ENCODE measurements around the gene WDR36. TPM values are rescaled to one million over a fixed set of nuclear protein-coding genes. Genes with fewer than 3 reads are reported as not detected.

The WDR36 gene
- total and polyA plus RNA-seq, 3 experiments from 2014 or later, result 17.7 to 74.8 (median 70.2) TPM

DNA sequence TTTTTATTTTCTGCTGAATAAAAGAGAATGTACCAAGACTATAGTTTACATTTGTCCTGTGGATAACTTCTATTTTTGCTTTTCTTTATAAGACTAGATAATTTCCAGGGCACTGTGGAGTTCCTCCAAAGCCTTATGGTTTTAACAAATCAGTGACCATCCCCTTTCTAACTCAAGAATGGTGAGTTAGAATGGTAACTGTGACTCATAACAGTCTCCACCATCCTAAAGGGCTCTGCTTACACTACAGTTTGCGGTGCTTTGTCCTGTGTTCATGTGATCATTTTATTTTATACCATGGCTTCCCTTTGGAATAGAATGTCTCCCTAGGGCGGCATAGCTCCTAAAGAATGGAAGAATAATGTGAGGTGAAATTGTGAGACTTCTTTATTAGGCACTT is 30.2 kb downstream of the WDR36 start:
- Mint-ChIP-seq H3K27ac (peak overlapping the region in 1 of 8 donors; percentile 75), H3K4me3 (no peak overlapping the region), H3K4me1 (no peaks in the 10 kb centered on the region), H3K9me3 (no peaks in the 10 kb centered on the region), H3K36me3 (peaks cover 8 to 78% (median 21%) of the 10 kb centered on the region in 3 donors), H3K27me3 (no peaks in the 10 kb centered on the region)
- ChIA-PET CTCF (no interaction called here), POLR2A (no interaction called here)
- Histone ChIP-seq H3K4me3 (ENCODE audit: low read length) (no peak overlapping the region), H3K27me3 (ENCODE audit: insufficient read depth, low read length, poor library complexity, severe bottlenecking) (no peaks in the 10 kb centered on the region), H3K4me1 (ENCODE audit: insufficient read depth, low read length) (no peaks in the 10 kb centered on the region), H3K36me3 (ENCODE audit: insufficient read depth, low read length) (peaks cover 30% of the 10 kb centered on the region), H3K27ac (ENCODE audit: low read depth, low read length) (no peak overlapping the region), H3K9me3 (ENCODE audit: low read length) (no peaks in the 10 kb centered on the region)
- DNase-seq, result no peak

GRCh38 chr5:111124793-111125192 is 32.6 kb downstream of the WDR36 start:
- Mint-ChIP-seq H3K4me1 (no peaks in the 10 kb centered on the region), H3K9me3 (no peaks in the 10 kb centered on the region), H3K36me3 (peaks cover 8 to 70% (median 27%) of the 10 kb centered on the region in 3 donors), H3K27me3 (no peaks in the 10 kb centered on the region), H3K4me3 (no peak overlapping the region), H3K27ac (peak overlapping the region in 1 of 8 donors; percentile 72)
- H3K27ac ChIP-seq (ENCODE audit: low read depth, low read length), result no peak overlapping the region
- no peaks in the 10 kb centered on the region for H3K9me3 ChIP-seq (ENCODE audit: low read length)
- no peaks in the 10 kb centered on the region for H3K4me1 ChIP-seq (ENCODE audit: insufficient read depth, low read length)
- ChIA-PET CTCF (no interaction called here), POLR2A (no interaction called here)
- peaks cover 30% of the 10 kb centered on the region for H3K36me3 ChIP-seq (ENCODE audit: insufficient read depth, low read length)
- H3K27me3 ChIP-seq (ENCODE audit: insufficient read depth, low read length, poor library complexity, severe bottlenecking), result no peaks in the 10 kb centered on the region
- no peak for DNase-seq
- no peak overlapping the region for H3K4me3 ChIP-seq (ENCODE audit: low read length)

- Histone ChIP-seq H3K36me3 (ENCODE audit: insufficient read depth, low read length) (peaks cover 15% of the 10 kb centered on the region), H3K27ac (ENCODE audit: low read depth, low read length) (no peak overlapping the region), H3K9me3 (ENCODE audit: low read length) (no peaks in the 10 kb centered on the region), H3K4me1 (ENCODE audit: insufficient read depth, low read length) (no peaks in the 10 kb centered on the region), H3K4me3 (ENCODE audit: low read length) (no peak overlapping the region), H3K27me3 (ENCODE audit: insufficient read depth, low read length, poor library complexity, severe bottlenecking) (no peaks in the 10 kb centered on the region)
- H3K4me1 Mint-ChIP-seq, result no peaks in the 10 kb centered on the region
- H3K27me3 Mint-ChIP-seq, result no peaks in the 10 kb centered on the region
- H3K36me3 Mint-ChIP-seq, result peaks cover under 1 to 52% (median 20%) of the 10 kb centered on the region in 3 donors
- no peak overlapping the region for H3K27ac Mint-ChIP-seq
- no peaks in the 10 kb centered on the region for H3K9me3 Mint-ChIP-seq
- H3K4me3 Mint-ChIP-seq, result no peak overlapping the region
- DNase-seq, result no peak
- CTCF ChIA-PET, result no interaction called here
- POLR2A ChIA-PET, result no interaction called here
Observed at GRCh38 chr5:111126896-111127295, 34.7 kb downstream of the WDR36 start.

GRCh38 chr5:111127453-111128195 is 35.5 kb downstream of the WDR36 start:
- ChIA-PET POLR2A (no interaction called here), CTCF (no interaction called here)
- Mint-ChIP-seq H3K27ac (no peak overlapping the region), H3K27me3 (no peaks in the 10 kb centered on the region), H3K4me3 (no peak overlapping the region), H3K4me1 (no peaks in the 10 kb centered on the region), H3K9me3 (no peaks in the 10 kb centered on the region), H3K36me3 (peaks cover 0 to 45% (median 18%) of the 10 kb centered on the region in 3 donors)
- DNase-seq, result no peak
- H3K4me1 ChIP-seq (ENCODE audit: insufficient read depth, low read length), result no peaks in the 10 kb centered on the region
- no peaks in the 10 kb centered on the region for H3K27me3 ChIP-seq (ENCODE audit: insufficient read depth, low read length, poor library complexity, severe bottlenecking)
- H3K27ac ChIP-seq (ENCODE audit: low read depth, low read length), result no peak overlapping the region
- H3K36me3 ChIP-seq (ENCODE audit: insufficient read depth, low read length), result peaks cover 13% of the 10 kb centered on the region
- H3K9me3 ChIP-seq (ENCODE audit: low read length), result no peaks in the 10 kb centered on the region
- H3K4me3 ChIP-seq (ENCODE audit: low read length), result no peak overlapping the region

GRCh38 chr5:111129938-111130337 is 37.8 kb downstream of the WDR36 start:
- Mint-ChIP-seq H3K4me1 (no peaks in the 10 kb centered on the region), H3K9me3 (no peaks in the 10 kb centered on the region), H3K4me3 (no peak overlapping the region), H3K27ac (no peak overlapping the region), H3K27me3 (peaks cover 3 to 6% of the 10 kb centered on the region in 2 donors), H3K36me3 (peaks cover 0 to 27% (median 14%) of the 10 kb centered on the region in 3 donors)
- no peak for DNase-seq
- H3K4me1 ChIP-seq (ENCODE audit: insufficient read depth, low read length), result no peaks in the 10 kb centered on the region
- H3K27me3 ChIP-seq (ENCODE audit: insufficient read depth, low read length, poor library complexity, severe bottlenecking), result no peaks in the 10 kb centered on the region
- ChIA-PET POLR2A (no interaction called here), CTCF (no interaction called here)
- no peaks in the 10 kb centered on the region for H3K9me3 ChIP-seq (ENCODE audit: low read length)
- H3K27ac ChIP-seq (ENCODE audit: low read depth, low read length), result no peak overlapping the region
- no peak overlapping the region for H3K4me3 ChIP-seq (ENCODE audit: low read length)
- peaks cover 8% of the 10 kb centered on the region for H3K36me3 ChIP-seq (ENCODE audit: insufficient read depth, low read length)

GRCh38 chr5:111131356-111131755 is 39.2 kb downstream of the WDR36 start:
- Histone ChIP-seq H3K4me3 (ENCODE audit: low read length) (no peak overlapping the region), H3K27ac (ENCODE audit: low read depth, low read length) (no peak overlapping the region), H3K9me3 (ENCODE audit: low read length) (no peaks in the 10 kb centered on the region), H3K36me3 (ENCODE audit: insufficient read depth, low read length) (peaks cover under 1% of the 10 kb centered on the region), H3K27me3 (ENCODE audit: insufficient read depth, low read length, poor library complexity, severe bottlenecking) (no peaks in the 10 kb centered on the region), H3K4me1 (ENCODE audit: insufficient read depth, low read length) (no peaks in the 10 kb centered on the region)
- H3K9me3 Mint-ChIP-seq, result peaks cover 0 to 1% (median 0%) of the 10 kb centered on the region in 5 donors
- POLR2A ChIA-PET, result no interaction called here
- CTCF ChIA-PET, result no interaction called here
- no peak for DNase-seq
- H3K27me3 Mint-ChIP-seq, result peaks cover 6 to 14% of the 10 kb centered on the region in 2 donors
- H3K36me3 Mint-ChIP-seq, result peaks cover 0 to 21% (median 14%) of the 10 kb centered on the region in 3 donors
- no peaks in the 10 kb centered on the region for H3K4me1 Mint-ChIP-seq
- H3K4me3 Mint-ChIP-seq, result no peak overlapping the region
- H3K27ac Mint-ChIP-seq, result no peak overlapping the region

DNA sequence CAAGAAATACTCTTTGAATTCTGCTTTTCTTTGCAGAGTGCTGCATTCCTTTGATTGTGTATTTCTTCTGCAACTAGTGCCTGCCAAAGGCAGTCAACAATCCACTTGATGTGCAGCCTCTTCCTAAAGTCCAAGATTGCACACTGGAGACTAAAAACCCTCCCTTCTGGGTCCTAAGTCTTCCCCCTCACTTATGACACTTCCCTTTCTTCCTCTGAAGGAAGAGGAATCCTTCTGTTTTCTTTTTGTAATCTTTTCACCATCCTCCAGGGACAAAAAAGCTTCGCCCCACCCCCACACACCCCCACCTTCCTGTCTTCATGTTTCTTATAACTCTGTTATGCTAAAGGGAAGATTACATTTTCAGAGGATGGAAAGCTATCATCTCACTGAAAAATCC is 39.9 kb downstream of the WDR36 start:
- Histone ChIP-seq H3K27me3 (ENCODE audit: insufficient read depth, low read length, poor library complexity, severe bottlenecking) (no peaks in the 10 kb centered on the region), H3K4me1 (ENCODE audit: insufficient read depth, low read length) (no peaks in the 10 kb centered on the region), H3K9me3 (ENCODE audit: low read length) (no peaks in the 10 kb centered on the region), H3K36me3 (ENCODE audit: insufficient read depth, low read length) (no peaks in the 10 kb centered on the region), H3K4me3 (ENCODE audit: low read length) (no peak overlapping the region), H3K27ac (ENCODE audit: low read depth, low read length) (no peak overlapping the region)
- H3K27me3 Mint-ChIP-seq, result peaks cover 6 to 14% of the 10 kb centered on the region in 2 donors
- H3K9me3 Mint-ChIP-seq, result peaks cover 0 to 1% (median 0%) of the 10 kb centered on the region in 5 donors
- CTCF ChIA-PET, result no interaction called here
- peaks cover 0 to 14% (median 11%) of the 10 kb centered on the region in 3 donors for H3K36me3 Mint-ChIP-seq
- no peak for DNase-seq
- H3K4me3 Mint-ChIP-seq, result no peak overlapping the region
- H3K27ac Mint-ChIP-seq, result no peak overlapping the region
- H3K4me1 Mint-ChIP-seq, result no peaks in the 10 kb centered on the region
- POLR2A ChIA-PET, result interaction anchor here (0.6 kb wide), 1 partner anchor 99 kb away, joined by 3 read pairs; no protein-coding TSS in a partner anchor

DNA sequence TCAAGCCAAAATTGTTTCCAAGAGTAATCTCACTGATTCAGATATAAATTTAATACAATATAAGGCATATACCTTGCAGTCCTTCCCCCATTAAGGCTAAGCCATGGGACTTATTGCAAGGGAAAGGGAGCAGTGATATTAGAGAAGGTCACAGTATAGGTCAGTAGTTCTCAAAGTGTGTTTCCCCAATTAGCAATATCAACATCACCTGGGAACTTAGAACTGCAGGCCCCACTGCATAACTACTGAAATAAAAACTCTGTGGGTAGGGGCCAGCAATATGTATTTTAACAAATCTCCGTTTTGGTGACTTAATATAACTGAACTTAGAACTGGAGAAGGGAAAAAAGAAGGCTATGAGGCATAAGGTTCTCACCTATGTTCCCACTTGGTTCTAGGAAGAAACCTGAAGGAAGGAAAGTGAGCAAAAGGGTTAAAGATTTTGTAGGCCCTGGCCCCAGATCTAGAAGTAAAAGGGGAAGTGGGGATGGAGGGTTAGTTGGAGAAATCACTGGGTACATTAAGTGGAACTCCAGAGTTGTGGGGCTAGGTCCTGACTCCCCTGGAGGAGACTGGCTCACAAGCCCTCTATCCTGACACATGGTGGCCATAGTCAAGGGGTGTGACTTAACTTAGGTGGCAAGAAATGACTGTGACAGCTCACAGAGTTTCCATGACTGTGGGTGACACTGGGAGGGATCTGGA is 40.7 kb downstream of the WDR36 start:
- no peak overlapping the region for H3K27ac Mint-ChIP-seq
- ChIA-PET POLR2A (interaction anchor here (0.6 kb wide), 1 partner anchor 98 kb away, joined by 3 read pairs; no protein-coding TSS in a partner anchor), CTCF (no interaction called here)
- Histone ChIP-seq H3K36me3 (ENCODE audit: insufficient read depth, low read length) (no peaks in the 10 kb centered on the region), H3K9me3 (ENCODE audit: low read length) (no peaks in the 10 kb centered on the region), H3K27ac (ENCODE audit: low read depth, low read length) (no peak overlapping the region), H3K4me1 (ENCODE audit: insufficient read depth, low read length) (no peaks in the 10 kb centered on the region), H3K4me3 (ENCODE audit: low read length) (no peak overlapping the region), H3K27me3 (ENCODE audit: insufficient read depth, low read length, poor library complexity, severe bottlenecking) (no peaks in the 10 kb centered on the region)
- H3K36me3 Mint-ChIP-seq, result peaks cover 0 to 8% (median 6%) of the 10 kb centered on the region in 3 donors
- no peak overlapping the region for H3K4me3 Mint-ChIP-seq
- peaks cover 6 to 18% of the 10 kb centered on the region in 2 donors for H3K27me3 Mint-ChIP-seq
- peaks cover 0 to 1% (median 0%) of the 10 kb centered on the region in 5 donors for H3K9me3 Mint-ChIP-seq
- no peak for DNase-seq
- H3K4me1 Mint-ChIP-seq, result no peaks in the 10 kb centered on the region

Data from CD8-positive, alpha-beta memory T cell (primary cell).